Hindlimb muscle (tissue), 1 donor: Measurements from ENCODE around the gene PRR36. TPM values are rescaled to one million over a fixed set of nuclear protein-coding genes. Genes with fewer than 3 reads are reported as not detected.
"Not testable (repeated sequence)": the region's sequence is repeated elsewhere in the genome, so short reads cannot be mapped to it uniquely, and the experiment has no call there.

Source experiments
- DNase-seq: peaks from one replicate; pipeline ENCODE4 v3.0.0-alpha.2; 2013
- polyA plus RNA-seq: library from polyadenylated mRNA; unstranded; fragments of 120-200 nt; gene quantifications from one replicate; pipeline ENCODE4 v1.2.1, GENCODE V29; 2013; ENCODE audit not compliant: insufficient read length

Gene PRR36
- polyA plus RNA-seq, 1 donor: 0.48 TPM

- DNase-seq: not testable (repeated sequence)
These were observed 15.1 kb downstream of the PRR36 start for GRCh38 chr19:7859087-7859486.

GRCh38 chr19:7858109-7858770 is 15.9 kb downstream of the PRR36 start:
- DNase-seq: no peak

DNA sequence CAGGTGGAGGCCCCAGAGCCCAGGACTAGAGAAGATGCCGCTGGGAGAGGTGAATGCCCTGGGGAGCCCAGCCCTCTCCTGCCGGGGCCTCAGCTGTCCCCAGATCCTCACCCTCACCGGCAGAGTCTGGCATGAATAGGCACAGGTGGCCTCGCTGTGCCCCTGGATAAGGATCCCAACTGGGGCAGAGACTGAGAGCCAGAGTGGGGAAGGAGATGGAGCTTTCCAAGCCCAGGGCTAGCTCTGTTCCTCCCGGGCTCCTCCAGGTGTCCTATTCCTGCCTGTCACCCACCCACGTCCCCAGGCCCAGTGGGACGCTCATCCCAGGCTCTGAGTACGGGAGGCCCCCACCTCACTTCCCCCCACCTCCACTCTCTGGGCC is 16.5 kb downstream of the PRR36 start:
- no peak for DNase-seq

- DNase-seq: no peak
These were observed 17.2 kb downstream of the PRR36 start for GRCh38 chr19:7856679-7857663.

GRCh38 chr19:7856109-7856591 is 18.0 kb downstream of the PRR36 start:
- DNase-seq: no peak

GRCh38 chr19:7855426-7856108 is 18.6 kb downstream of the PRR36 start:
- DNase-seq: no peak

GRCh38 chr19:7853770-7854128 is 20.4 kb downstream of the PRR36 start:
- DNase-seq: no peak

- DNase-seq: no peak
These were observed 21.1 kb downstream of the PRR36 start for GRCh38 chr19:7852851-7853769.

DNA sequence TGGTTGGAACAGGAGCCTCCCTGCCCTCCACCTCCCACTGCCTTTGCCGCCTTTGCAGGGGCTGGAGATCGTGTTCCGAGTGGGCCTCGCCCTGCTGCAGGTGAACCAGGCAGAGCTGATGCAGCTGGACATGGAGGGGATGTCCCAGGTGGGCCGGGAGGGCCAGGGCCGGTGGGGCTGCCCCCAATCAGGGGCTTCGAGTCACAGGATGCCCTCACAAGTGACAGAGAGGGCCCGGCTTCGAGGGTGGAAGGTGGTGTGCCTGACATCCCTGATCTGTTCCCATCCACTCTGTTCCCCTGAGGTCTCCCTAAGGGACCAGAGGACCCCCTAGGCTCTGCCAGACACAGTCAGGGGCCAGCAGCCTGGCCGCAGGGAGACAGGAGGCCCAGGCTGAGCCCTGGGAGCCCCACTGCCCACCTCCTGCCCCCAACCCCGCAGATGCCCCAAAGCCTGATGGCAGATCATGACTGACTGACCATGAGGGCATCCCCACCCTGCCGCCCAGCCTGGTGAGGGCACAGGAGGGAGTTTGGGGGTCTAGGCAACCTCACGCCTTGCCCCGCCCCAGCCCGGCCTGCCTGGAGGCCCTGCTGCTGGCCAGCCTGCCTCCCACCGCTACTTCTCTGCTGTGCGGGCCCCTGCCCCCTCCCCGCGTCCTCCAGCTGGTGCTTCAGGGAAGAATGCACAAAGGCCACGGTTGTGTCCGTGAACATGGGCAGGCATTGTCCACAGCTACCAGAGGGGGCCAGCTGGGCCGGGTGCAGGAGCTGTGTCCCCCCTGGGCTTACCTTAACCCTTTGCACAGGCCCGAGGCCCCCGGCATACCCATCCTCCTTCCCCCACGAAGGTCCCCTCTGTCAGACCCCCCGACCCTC is 22.3 kb downstream of the PRR36 start:
- DNase-seq: no peak

DNA sequence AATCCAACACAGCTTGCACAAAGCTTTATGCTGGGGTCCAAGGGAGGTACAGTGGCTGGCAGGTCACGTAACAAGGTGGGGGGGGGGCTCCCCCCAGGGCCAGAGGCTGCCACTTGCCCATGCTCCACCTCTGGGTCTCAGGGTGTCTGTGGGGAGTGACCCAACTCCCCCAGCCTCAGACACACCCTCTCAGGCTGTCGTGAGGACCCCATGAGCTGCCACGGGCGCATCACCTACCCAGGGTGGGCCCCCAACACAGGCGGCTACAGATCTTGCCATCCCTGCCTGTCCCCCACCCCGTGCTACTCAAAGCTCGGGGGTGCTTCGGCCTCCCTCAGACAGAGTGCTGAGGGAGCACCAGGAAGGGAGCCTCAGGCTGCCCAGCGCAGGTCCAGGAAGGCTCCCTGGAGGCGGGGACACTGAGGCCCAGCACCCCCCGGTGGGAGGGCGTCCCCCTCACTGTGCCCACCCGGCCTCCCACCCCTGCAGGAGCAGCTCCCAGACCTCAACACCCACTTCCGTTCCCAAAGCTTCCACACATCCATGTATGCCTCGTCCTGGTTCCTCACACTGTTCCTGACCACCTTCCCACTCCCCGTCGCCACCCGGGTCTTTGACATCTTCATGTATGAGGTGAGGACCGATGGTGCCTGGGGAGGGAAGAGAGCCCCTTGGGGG is 23.1 kb downstream of the PRR36 start:
- no peak for DNase-seq

DNA sequence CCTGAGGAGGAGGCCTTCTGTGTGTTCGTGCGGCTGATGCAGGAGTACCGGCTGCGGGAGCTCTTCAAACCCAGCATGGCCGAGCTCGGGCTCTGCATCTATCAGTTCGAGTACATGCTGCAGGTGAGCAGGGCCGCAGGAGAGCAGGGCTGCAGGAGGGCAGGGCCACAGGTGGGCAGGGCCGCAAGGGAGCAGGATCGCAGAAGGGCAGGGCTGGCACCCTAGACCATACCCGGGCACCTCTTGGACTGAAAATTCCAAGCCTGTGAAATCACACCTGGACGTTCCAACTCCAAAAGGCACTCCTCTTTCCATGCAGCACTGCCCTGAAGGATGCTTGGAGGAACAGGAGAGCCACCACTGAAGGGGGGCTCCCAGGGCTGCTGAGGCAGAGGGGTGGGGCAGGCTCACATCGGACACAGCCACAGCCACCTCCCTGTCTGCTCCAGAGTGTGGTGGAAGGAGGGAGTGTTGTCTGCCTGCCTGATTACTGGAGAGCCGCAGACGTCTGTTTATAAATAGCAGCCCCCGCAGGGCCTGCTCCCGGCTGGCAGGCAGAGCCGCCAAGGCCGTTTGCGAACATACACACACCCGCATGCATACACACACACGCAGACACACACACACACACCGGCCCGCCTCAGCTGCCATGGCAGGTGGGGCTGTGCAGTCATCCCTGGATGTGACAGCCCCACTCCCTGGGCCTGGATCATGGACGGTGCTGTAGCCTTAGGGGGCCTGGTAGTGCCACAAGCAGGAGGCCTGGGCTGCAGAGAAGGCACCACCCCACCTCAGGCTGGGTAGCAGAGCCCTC is 24.0 kb downstream of the PRR36 start:
- DNase-seq: no peak

- no peak for DNase-seq
These were observed 24.6 kb downstream of the PRR36 start for GRCh38 chr19:7849631-7849999.

- DNase-seq: no peak
These were observed 25.3 kb downstream of the PRR36 start for GRCh38 chr19:7848779-7849457.

GRCh38 chr19:7847664-7848063 is 26.5 kb downstream of the PRR36 start:
- DNase-seq: no peak

GRCh38 chr19:7846155-7846646 is 28.0 kb downstream of the PRR36 start:
- DNase-seq: no peak

DNA sequence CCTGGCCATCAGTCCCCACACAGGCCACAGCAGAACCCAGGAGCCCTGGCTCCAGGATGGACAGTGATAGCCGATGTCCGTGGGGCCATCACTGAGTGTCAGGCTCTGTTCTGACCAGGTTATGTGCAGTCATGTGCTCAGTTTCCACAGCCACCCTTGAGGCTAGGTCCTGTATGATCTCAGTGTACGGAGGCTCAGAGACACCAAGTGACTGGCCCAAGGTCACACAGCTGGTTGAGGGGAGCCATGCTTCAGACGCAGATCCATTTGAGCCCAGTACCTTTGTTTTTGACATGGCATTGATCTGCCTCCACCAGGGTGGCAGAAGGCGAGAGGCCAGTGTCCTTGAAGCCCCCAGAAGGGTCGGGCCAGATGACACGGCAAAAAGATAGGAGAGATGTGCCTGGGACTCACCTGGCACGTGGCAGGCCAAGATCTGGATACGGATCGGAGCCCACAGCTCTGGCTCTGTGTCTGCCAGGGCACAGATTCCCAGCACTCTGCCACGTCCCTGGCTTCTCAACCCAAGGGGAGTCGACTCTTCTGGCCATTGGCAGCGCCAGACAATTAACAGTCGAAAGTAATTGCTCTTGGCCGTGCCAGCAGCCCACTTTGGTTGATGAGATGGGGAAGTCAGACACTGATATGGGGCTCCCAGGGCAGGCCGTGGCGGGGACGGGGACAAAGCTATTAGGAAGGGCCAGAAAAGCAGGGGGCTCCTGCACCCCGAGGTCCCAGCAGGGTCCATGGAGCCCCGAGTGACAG is 28.6 kb downstream of the PRR36 start:
- DNase-seq: no peak

DNA sequence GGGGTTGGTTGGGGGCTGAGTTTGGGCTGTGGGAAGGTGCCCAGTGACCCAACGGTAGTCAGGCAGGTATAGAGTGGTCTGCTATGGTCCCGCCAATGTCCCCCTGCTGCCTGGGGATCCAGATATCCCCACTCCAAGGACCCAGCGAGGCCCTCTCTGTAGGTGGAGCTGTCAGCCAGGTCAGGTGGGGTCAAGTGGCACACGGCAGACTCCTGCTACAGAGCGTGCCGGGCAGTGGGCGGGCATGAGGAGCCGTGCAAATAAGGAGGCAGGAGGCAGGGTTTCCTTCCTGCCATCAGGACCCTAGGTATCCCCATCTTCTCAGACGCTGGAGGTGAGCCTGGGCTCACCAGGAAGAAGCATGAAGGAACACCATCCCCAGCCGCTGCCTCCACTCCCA is 29.2 kb downstream of the PRR36 start:
- no peak for DNase-seq

DNA sequence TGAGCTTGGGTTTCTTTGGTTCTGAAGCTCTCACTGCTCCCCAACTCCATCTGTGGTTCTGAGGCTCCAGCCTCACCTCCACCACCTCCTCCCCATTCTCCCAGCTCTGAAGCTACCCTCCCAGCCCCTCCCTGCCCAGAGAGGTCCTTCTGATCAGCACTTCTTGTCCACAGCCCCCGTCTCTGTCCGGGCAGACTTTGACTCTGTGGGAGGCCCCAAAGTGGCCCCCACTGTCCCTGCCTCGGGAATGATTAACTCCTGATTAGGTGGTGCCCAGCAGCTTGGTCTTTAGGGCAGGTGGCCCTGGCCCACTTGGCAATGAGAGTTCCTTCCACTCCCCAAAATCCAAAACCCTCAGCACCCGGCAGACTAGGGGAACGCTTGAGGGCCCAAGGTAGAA is 29.8 kb downstream of the PRR36 start:
- DNase-seq: no peak
